Suprapubic skin (tissue), 4 donors: ENCODE data around the gene TMEM135.
"Not testable (repeated sequence)": the region's sequence is repeated elsewhere in the genome, so short reads cannot be mapped to it uniquely, and the experiment has no call there.

Experiments
- CTCF ChIP-seq, 2 donors: fragments of 200-600 bp in 1 of 2; fragments of 450-650 bp in 1 of 2; sonication (generic) in 1 of 2; IDR thresholded peaks; one replicate each; pipeline ENCODE4 v1.5.1; 2016 to 2019; ENCODE audit warnings: antibody characterized with exemption in 2 of 2, mild to moderate bottlenecking in 1 of 2, moderate library complexity in 1 of 2
- EP300 ChIP-seq: sonication (generic); formaldehyde crosslinking; IDR thresholded peaks from one replicate; pipeline ENCODE4 v1.6.1; 2017; ENCODE audit warnings: antibody characterized with exemption
- POLR2A ChIP-seq, 2 donors: fragments of 450-650 bp; IDR thresholded peaks; one replicate each; pipeline ENCODE4 v1.6.1; 2017; ENCODE audit warnings: antibody characterized with exemption in 2 of 2, mild to moderate bottlenecking in 2 of 2, moderate library complexity in 2 of 2
- POLR2AphosphoS5 ChIP-seq, 3 donors: sonication (generic); formaldehyde crosslinking; IDR thresholded peaks; one replicate each; pipeline ENCODE4 v1.6.1; 2017; ENCODE audit warnings: antibody characterized with exemption in 3 of 3

- TF ChIP-seq CTCF (IDR thresholded peaks at IDR 0.05); POLR2A (IDR thresholded peaks at IDR 0.05); POLR2AphosphoS5 (IDR thresholded peaks at IDR 0.05); EP300: not testable (repeated sequence)
These were observed 131.3 kb downstream of the TMEM135 start for GRCh38 chr11:87169076-87169475.
